OCI-LY3 (cell line): ENCODE measurements around the gene ASTN2.

ENCODE experiments used
- H2AFZ ChIP-seq: fragments of 200-600, 300-600 bp; shearing (Covaris generic); 2 replicates; pipeline ENCODE4 v1.6.0; 2014; ENCODE audit warnings: antibody characterized with exemption, low read depth, low read length
- H3K27ac ChIP-seq: fragments of 200-600, 300-600 bp; sonication (generic); 2 replicates; pipeline ENCODE4 v1.5.1; 2014; ENCODE audit warnings: mild to moderate bottlenecking, low read length, moderate library complexity, mixed read lengths
- H3K27me3 ChIP-seq: fragments of 200-600, 300-600 bp; sonication (generic); 2 replicates; pipeline ENCODE4 v1.6.1; 2014; ENCODE audit warnings: low read depth, low read length, mixed read lengths
- H3K36me3 ChIP-seq: fragments of 200-600, 300-600 bp; sonication (generic); replicated peaks from 2 replicates; pipeline ENCODE3; 2014; ENCODE audit warnings: low read depth, low read length, mixed read lengths
- H3K4me1 ChIP-seq: fragments of 300-600, 200-600 bp; sonication (generic); 2 replicates; pipeline ENCODE4 v1.6.1; 2014; ENCODE audit warnings: low read length, mixed read lengths
- H3K4me2 ChIP-seq: fragments of 200-600, 300-600 bp; sonication (generic); 2 replicates; pipeline ENCODE4 v1.6.1; 2014; ENCODE audit warnings: low read length, mixed read lengths
- H3K4me3 ChIP-seq: fragments of 300-600, 200-600 bp; sonication (generic); 2 replicates; pipeline ENCODE4 v1.5.1; 2014; ENCODE audit warnings: antibody characterized with exemption, mild to moderate bottlenecking, low read length, moderate library complexity
- H3K79me2 ChIP-seq: fragments of 300-600, 200-600 bp; shearing (Covaris generic); 2 replicates; pipeline ENCODE4 v1.6.1; 2014; ENCODE audit warnings: mild to moderate bottlenecking, low read length, mixed read lengths
- H3K9ac ChIP-seq: fragments of 300-600, 200-600 bp; shearing (Covaris generic); 2 replicates; pipeline ENCODE4 v1.6.0; 2014; ENCODE audit warnings: mild to moderate bottlenecking, low read length, moderate library complexity
- H3K9me3 ChIP-seq: fragments of 200-600, 300-600 bp; shearing (Covaris generic); 2 replicates; pipeline ENCODE4 v1.6.1; 2014; ENCODE audit warnings: low read length, mixed read lengths; ENCODE audit not compliant: insufficient read depth
- H4K20me1 ChIP-seq: fragments of 200-600, 300-600 bp; sonication (generic); 2 replicates; pipeline ENCODE4 v1.6.1; 2016; ENCODE audit warnings: low read length, mixed read lengths; ENCODE audit not compliant: insufficient read depth
- EZH2phosphoT487 ChIP-seq: fragments of 200-600 bp; shearing (Covaris generic); IDR thresholded peaks from 2 replicates; pipeline ENCODE4 v1.6.1; 2018; ENCODE audit warnings: antibody characterized with exemption, mixed run types, low read depth
- TF ChIP-seq, protein P1 (sequence below): fragments of 200-600, 300-600 bp; sonication (generic); IDR thresholded peaks from 2 replicates; pipeline ENCODE4 v1.5.1; 2014; ENCODE audit warnings: antibody characterized with exemption, low read length, low read depth

The ASTN2 gene

GRCh38 chr9:116749772-116750171 is 665.1 kb downstream of the ASTN2 start:
- H3K4me1 ChIP-seq, result no peaks in the 10 kb centered on the region

GRCh38 chr9:116749176-116749575 is 665.7 kb downstream of the ASTN2 start:
- no peaks in the 10 kb centered on the region for H3K79me2 ChIP-seq
- no peak overlapping the region for H2AFZ ChIP-seq
- H3K4me2 ChIP-seq, result no peak overlapping the region
- no peak for TF ChIP-seq EZH2phosphoT487
- TF ChIP-seq, protein P1, sequence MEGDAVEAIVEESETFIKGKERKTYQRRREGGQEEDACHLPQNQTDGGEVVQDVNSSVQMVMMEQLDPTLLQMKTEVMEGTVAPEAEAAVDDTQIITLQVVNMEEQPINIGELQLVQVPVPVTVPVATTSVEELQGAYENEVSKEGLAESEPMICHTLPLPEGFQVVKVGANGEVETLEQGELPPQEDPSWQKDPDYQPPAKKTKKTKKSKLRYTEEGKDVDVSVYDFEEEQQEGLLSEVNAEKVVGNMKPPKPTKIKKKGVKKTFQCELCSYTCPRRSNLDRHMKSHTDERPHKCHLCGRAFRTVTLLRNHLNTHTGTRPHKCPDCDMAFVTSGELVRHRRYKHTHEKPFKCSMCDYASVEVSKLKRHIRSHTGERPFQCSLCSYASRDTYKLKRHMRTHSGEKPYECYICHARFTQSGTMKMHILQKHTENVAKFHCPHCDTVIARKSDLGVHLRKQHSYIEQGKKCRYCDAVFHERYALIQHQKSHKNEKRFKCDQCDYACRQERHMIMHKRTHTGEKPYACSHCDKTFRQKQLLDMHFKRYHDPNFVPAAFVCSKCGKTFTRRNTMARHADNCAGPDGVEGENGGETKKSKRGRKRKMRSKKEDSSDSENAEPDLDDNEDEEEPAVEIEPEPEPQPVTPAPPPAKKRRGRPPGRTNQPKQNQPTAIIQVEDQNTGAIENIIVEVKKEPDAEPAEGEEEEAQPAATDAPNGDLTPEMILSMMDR, result no peak
- no peaks in the 10 kb centered on the region for H3K9me3 ChIP-seq
- H3K9ac ChIP-seq, result no peak overlapping the region
- H3K36me3 ChIP-seq, result no peaks in the 10 kb centered on the region
- H3K4me3 ChIP-seq, result no peak overlapping the region
- H4K20me1 ChIP-seq, result no peaks in the 10 kb centered on the region
- no peaks in the 10 kb centered on the region for H3K4me1 ChIP-seq
- no peak overlapping the region for H3K27ac ChIP-seq
- H3K27me3 ChIP-seq, result peaks cover 9% of the 10 kb centered on the region; the same call in 1 of the 2 replicates

More at GRCh38 chr9:116749772-116750171, 665.1 kb downstream of the ASTN2 start:
- Histone ChIP-seq H3K4me3 (no peak overlapping the region), H2AFZ (no peak overlapping the region), H3K27ac (no peak overlapping the region), H3K36me3 (no peaks in the 10 kb centered on the region), H3K9me3 (no peaks in the 10 kb centered on the region), H3K79me2 (no peaks in the 10 kb centered on the region), H3K4me2 (no peak overlapping the region), H3K27me3 (peaks cover 9% of the 10 kb centered on the region; the same call in 1 of the 2 replicates), H3K9ac (no peak overlapping the region), H4K20me1 (no peaks in the 10 kb centered on the region)
- TF ChIP-seq, protein P1, result no peak
- TF ChIP-seq EZH2phosphoT487, result no peak

DNA sequence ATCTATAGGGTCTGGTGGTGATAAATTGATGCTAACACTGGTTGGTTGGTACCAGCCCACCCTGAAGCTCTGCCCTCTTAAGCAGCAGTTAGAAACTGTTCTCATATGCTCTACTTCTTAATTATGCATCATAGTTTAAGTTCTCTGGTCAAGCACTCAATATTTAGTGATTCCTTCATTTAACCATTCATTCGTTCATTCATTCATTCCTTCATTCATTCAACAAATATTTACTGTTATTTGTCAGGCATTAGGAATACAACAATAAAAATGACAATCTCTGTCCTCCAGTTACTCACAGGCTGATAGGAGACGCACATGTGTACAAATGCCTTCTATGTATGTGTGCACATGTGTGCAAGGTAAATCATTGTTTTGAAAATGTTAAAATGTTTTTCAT is 673.1 kb downstream of the ASTN2 start:
- Histone ChIP-seq H2AFZ (no peak overlapping the region), H3K27me3 (peaks cover 6% of the 10 kb centered on the region; the same call in 1 of the 2 replicates)

GRCh38 chr9:116741086-116741740 is 673.6 kb downstream of the ASTN2 start:
- Histone ChIP-seq H3K9ac (no peak overlapping the region), H3K9me3 (no peaks in the 10 kb centered on the region), H2AFZ (no peak overlapping the region), H3K4me2 (no peak overlapping the region), H3K79me2 (no peaks in the 10 kb centered on the region), H3K27ac (no peak overlapping the region), H3K36me3 (no peaks in the 10 kb centered on the region), H3K4me3 (no peak overlapping the region), H3K27me3 (peaks cover 6% of the 10 kb centered on the region; the same call in 1 of the 2 replicates), H4K20me1 (no peaks in the 10 kb centered on the region), H3K4me1 (no peaks in the 10 kb centered on the region)
- TF ChIP-seq EZH2phosphoT487, result no peak

More for the DNA sequence above, 673.1 kb downstream of the ASTN2 start:
- Histone ChIP-seq H4K20me1 (no peaks in the 10 kb centered on the region), H3K4me2 (no peak overlapping the region), H3K36me3 (no peaks in the 10 kb centered on the region), H3K4me3 (no peak overlapping the region), H3K79me2 (no peaks in the 10 kb centered on the region), H3K9me3 (no peaks in the 10 kb centered on the region), H3K4me1 (no peaks in the 10 kb centered on the region), H3K27ac (no peak overlapping the region), H3K9ac (no peak overlapping the region)
- TF ChIP-seq EZH2phosphoT487, result no peak
- TF ChIP-seq, protein P1, result no peak
